Suprapubic skin (tissue), 4 donors: ENCODE data around the gene ZSWIM3.

Source experiments
- EP300 ChIP-seq: sonication (generic); formaldehyde crosslinking; IDR thresholded peaks from one replicate; pipeline ENCODE4 v1.6.1; 2017; ENCODE audit warnings: antibody characterized with exemption
- POLR2A ChIP-seq, 2 donors: fragments of 450-650 bp; IDR thresholded peaks; one replicate each; pipeline ENCODE4 v1.6.1; 2017; ENCODE audit warnings: antibody characterized with exemption in 2 of 2, mild to moderate bottlenecking in 2 of 2, moderate library complexity in 2 of 2
- POLR2AphosphoS5 ChIP-seq, 3 donors: sonication (generic); formaldehyde crosslinking; IDR thresholded peaks; one replicate each; pipeline ENCODE4 v1.6.1; 2017; ENCODE audit warnings: antibody characterized with exemption in 3 of 3
- TF ChIP-seq, protein P1 (sequence below), 2 donors: fragments of 200-600 bp in 1 of 2; fragments of 450-650 bp in 1 of 2; sonication (generic) in 1 of 2; IDR thresholded peaks; one replicate each; pipeline ENCODE4 v1.5.1; 2016 to 2019; ENCODE audit warnings: antibody characterized with exemption in 2 of 2, mild to moderate bottlenecking in 1 of 2, moderate library complexity in 1 of 2

GRCh38 chr20:45909817-45910669, 52.6 kb downstream of the ZSWIM3 start:
- no peak for TF ChIP-seq POLR2A (IDR thresholded peaks at IDR 0.05)
- no peak for TF ChIP-seq EP300
- TF ChIP-seq POLR2AphosphoS5 (IDR thresholded peaks at IDR 0.05) = no peak
- TF ChIP-seq, protein P1, sequence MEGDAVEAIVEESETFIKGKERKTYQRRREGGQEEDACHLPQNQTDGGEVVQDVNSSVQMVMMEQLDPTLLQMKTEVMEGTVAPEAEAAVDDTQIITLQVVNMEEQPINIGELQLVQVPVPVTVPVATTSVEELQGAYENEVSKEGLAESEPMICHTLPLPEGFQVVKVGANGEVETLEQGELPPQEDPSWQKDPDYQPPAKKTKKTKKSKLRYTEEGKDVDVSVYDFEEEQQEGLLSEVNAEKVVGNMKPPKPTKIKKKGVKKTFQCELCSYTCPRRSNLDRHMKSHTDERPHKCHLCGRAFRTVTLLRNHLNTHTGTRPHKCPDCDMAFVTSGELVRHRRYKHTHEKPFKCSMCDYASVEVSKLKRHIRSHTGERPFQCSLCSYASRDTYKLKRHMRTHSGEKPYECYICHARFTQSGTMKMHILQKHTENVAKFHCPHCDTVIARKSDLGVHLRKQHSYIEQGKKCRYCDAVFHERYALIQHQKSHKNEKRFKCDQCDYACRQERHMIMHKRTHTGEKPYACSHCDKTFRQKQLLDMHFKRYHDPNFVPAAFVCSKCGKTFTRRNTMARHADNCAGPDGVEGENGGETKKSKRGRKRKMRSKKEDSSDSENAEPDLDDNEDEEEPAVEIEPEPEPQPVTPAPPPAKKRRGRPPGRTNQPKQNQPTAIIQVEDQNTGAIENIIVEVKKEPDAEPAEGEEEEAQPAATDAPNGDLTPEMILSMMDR (IDR thresholded peaks at IDR 0.05) = no peak
